CD14-positive monocyte (primary cell): ENCODE data around the gene IL1RL2. TPM values are rescaled to one million over a fixed set of nuclear protein-coding genes. Genes with fewer than 3 reads are reported as not detected.
A peak's percentile ranks its signal among the peaks of the same experiment; 100 is the strongest.

ENCODE experiments used
- DNase-seq, 3 donors: peaks; one replicate each; pipeline ENCODE4 v3.0.0-alpha.2; 2011 to 2022
- H2AFZ ChIP-seq: 2 replicates; pipeline ENCODE4 v1.6.0; 2012; ENCODE audit warnings: mild to moderate bottlenecking, low read depth, low read length, inconsistent platforms; ENCODE audit not compliant: insufficient read depth, poor library complexity, severe bottlenecking
- H3K27ac ChIP-seq, 2 donors: 1 replicate in 1 of 2; 2 replicates in 1 of 2; pipeline ENCODE4 v1.5.1; 2012 to 2013; ENCODE audit warnings: low read length in 2 of 2, control low read depth in 1 of 2, inconsistent platforms in 1 of 2, low read depth in 1 of 2, mild to moderate bottlenecking in 1 of 2
- H3K27me3 ChIP-seq, 2 donors: one replicate each; pipeline versions ENCODE4 v1.6.0 to v1.6.1; 2011 to 2013; ENCODE audit warnings: low read length in 2 of 2; ENCODE audit not compliant: control insufficient read depth in 2 of 2, insufficient read depth in 2 of 2
- H3K36me3 ChIP-seq, 2 donors: replicated peaks in 1 of 2; 1 replicate in 1 of 2; 2 replicates in 1 of 2; pipeline versions ENCODE4 v1.5.1 to v1.6.1; 2012 to 2013; ENCODE audit warnings: low read length in 2 of 2, control low read depth in 1 of 2, inconsistent platforms in 1 of 2, mild to moderate bottlenecking in 1 of 2; ENCODE audit not compliant: insufficient read depth in 2 of 2, control insufficient read depth in 1 of 2
- H3K4me1 ChIP-seq, 2 donors: 1 replicate in 1 of 2; 2 replicates in 1 of 2; pipeline versions ENCODE4 v1.5.1 to v1.6.1; 2012 to 2013; ENCODE audit warnings: low read length in 2 of 2, control low read depth in 1 of 2, inconsistent platforms in 1 of 2, mild to moderate bottlenecking in 1 of 2, moderate library complexity in 1 of 2; ENCODE audit not compliant: insufficient read depth in 2 of 2, control insufficient read depth in 1 of 2
- H3K4me2 ChIP-seq: replicated peaks from 2 replicates; pipeline ENCODE3; 2012; ENCODE audit warnings: low read length, moderate library complexity, mild to moderate bottlenecking; ENCODE audit not compliant: poor library complexity, severe bottlenecking; ENCODE audit errors: extremely low read depth
- H3K4me3 ChIP-seq, 3 experiments: fragments of 200-600 bp in 1 of 3; sonication (generic) in 1 of 3; replicated peaks in 1 of 3; 1 replicate in 2 of 3; 2 replicates in 1 of 3; pipeline ENCODE4 v1.5.1; 2011 to 2013; ENCODE audit warnings: low read length in 3 of 3, mild to moderate bottlenecking in 3 of 3, control low read depth in 2 of 3, low read depth in 2 of 3, inconsistent platforms in 1 of 3, moderate library complexity in 1 of 3
- H3K79me2 ChIP-seq: 2 replicates; pipeline ENCODE4 v1.6.0; 2012; ENCODE audit warnings: mild to moderate bottlenecking, control low read depth, inconsistent platforms, low read length, moderate library complexity; ENCODE audit not compliant: insufficient read depth
- H3K9ac ChIP-seq: 2 replicates; pipeline ENCODE4 v1.6.0; 2017; ENCODE audit warnings: low read length, mild to moderate bottlenecking; ENCODE audit not compliant: insufficient read depth, poor library complexity, severe bottlenecking
- H3K9me3 ChIP-seq, 2 donors: replicated peaks in 1 of 2; 1 replicate in 1 of 2; 2 replicates in 1 of 2; pipeline versions ENCODE4 v1.5.1 to v1.6.1; 2012 to 2013; ENCODE audit warnings: low read length in 2 of 2, control low read depth in 1 of 2; ENCODE audit not compliant: control insufficient read depth in 1 of 2, insufficient read depth in 1 of 2
- H4K20me1 ChIP-seq: 2 replicates; pipeline ENCODE4 v1.6.0; 2012; ENCODE audit warnings: mild to moderate bottlenecking, low read length, control low read depth, moderate library complexity; ENCODE audit not compliant: insufficient read depth
- H3K27ac Mint-ChIP-seq, 7 donors: one replicate each; pipeline ENCODE4 v1.8.0; 2020; ENCODE audit warnings: mild to moderate bottlenecking in 7 of 7, mixed read lengths in 7 of 7, moderate library complexity in 6 of 7, inconsistent platforms in 2 of 7
- H3K27me3 Mint-ChIP-seq, 3 donors: one replicate each; pipeline ENCODE4 v1.8.0; 2021 to 2022; ENCODE audit warnings: low read depth in 3 of 3, mild to moderate bottlenecking in 3 of 3, mixed read lengths in 3 of 3, moderate library complexity in 3 of 3, inconsistent platforms in 1 of 3
- H3K36me3 Mint-ChIP-seq, 2 donors: one replicate each; pipeline ENCODE4 v1.8.0; 2020; ENCODE audit warnings: mixed read lengths in 2 of 2, inconsistent platforms in 1 of 2, mild to moderate bottlenecking in 1 of 2
- H3K4me1 Mint-ChIP-seq: one replicate; pipeline ENCODE4 v1.8.0; 2020; ENCODE audit warnings: mild to moderate bottlenecking, mixed read lengths
- H3K4me3 Mint-ChIP-seq, 2 donors: one replicate each; pipeline ENCODE4 v1.8.0; 2020; ENCODE audit warnings: mild to moderate bottlenecking in 2 of 2, mixed read lengths in 2 of 2, moderate library complexity in 1 of 2
- H3K9me3 Mint-ChIP-seq, 7 donors: one replicate each; pipeline ENCODE4 v1.8.0; 2020 to 2022; ENCODE audit warnings: mixed read lengths in 7 of 7, mild to moderate bottlenecking in 6 of 7, moderate library complexity in 6 of 7, inconsistent platforms in 2 of 7
- WGBS: methylation state at CpG from one replicate; pipeline ENCODE4 v1.1.5; 2013; ENCODE audit warnings: missing lambda C conversion rate; ENCODE audit not compliant: insufficient coverage; 5-methylcytosine and 5-hydroxymethylcytosine counted together
- intact Hi-C, 2 donors: fragments of 100-400 bp; cut with micrococcal nuclease; formaldehyde crosslinking; loops; one replicate each; pipeline versions ENCODE4 v1.15.0 to v1.15.1; 2023
- polyA plus RNA-seq, 3 donors: library from polyadenylated mRNA; depleted of rRNA in 1 of 3; unstranded in 2 of 3; stranded (reverse) in 1 of 3; fragments of 300-500 nt in 2 of 3; fragments of >200 nt in 1 of 3; fragmentation: Illumina TruSeq in 2 of 3; gene quantifications; 1 replicate in 2 of 3; 2 replicates in 1 of 3; pipeline ENCODE4 v1.2.3, GENCODE V29; 2012 to 2021
- TF ChIP-seq, protein P1 (sequence below): fragments of 200-600 bp; IDR thresholded peaks from one replicate; pipeline ENCODE4 v1.8.0; 2022; ENCODE audit warnings: antibody characterized with exemption, mild to moderate bottlenecking

Gene IL1RL2
- polyA plus RNA-seq, 3 donors, result 0.07 to 1.5 TPM; not detected in 1

DNA sequence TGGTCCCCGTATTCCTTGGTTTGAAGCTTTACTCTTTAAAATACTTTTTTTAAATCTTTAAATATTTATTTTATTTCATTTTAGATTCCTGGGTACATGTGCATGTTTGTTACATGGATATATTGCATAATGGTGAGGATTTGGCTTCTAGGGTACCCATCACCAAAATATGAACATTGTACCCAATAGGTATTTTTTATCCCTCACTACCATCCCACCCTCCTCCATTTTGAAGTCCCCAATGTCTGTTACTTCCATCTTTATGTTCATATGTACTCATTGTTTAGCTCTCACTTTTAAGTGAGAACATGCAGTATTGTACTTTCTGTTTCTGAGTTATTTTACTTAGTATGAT is 65.0 kb downstream of the IL1RL2 start:
- Histone ChIP-seq H3K4me3 (peak overlapping the region in 1 of 3 experiments; percentile 71), H3K4me1 (peaks cover 9 to 13% of the 10 kb centered on the region in 2 donors), H3K9me3 (no peaks in the 10 kb centered on the region), H4K20me1 (no peaks in the 10 kb centered on the region), H3K79me2 (no peaks in the 10 kb centered on the region), H3K36me3 (no peaks in the 10 kb centered on the region), H3K9ac (no peak overlapping the region), H3K27me3 (peaks cover 17 to 39% of the 10 kb centered on the region in 2 donors), H3K27ac (no peak overlapping the region), H3K4me2 (peak overlapping the region; percentile 78), H2AFZ (no peak overlapping the region)
- H3K36me3 Mint-ChIP-seq, result peaks cover 0 to 2% of the 10 kb centered on the region in 2 donors
- TF ChIP-seq, protein P1, sequence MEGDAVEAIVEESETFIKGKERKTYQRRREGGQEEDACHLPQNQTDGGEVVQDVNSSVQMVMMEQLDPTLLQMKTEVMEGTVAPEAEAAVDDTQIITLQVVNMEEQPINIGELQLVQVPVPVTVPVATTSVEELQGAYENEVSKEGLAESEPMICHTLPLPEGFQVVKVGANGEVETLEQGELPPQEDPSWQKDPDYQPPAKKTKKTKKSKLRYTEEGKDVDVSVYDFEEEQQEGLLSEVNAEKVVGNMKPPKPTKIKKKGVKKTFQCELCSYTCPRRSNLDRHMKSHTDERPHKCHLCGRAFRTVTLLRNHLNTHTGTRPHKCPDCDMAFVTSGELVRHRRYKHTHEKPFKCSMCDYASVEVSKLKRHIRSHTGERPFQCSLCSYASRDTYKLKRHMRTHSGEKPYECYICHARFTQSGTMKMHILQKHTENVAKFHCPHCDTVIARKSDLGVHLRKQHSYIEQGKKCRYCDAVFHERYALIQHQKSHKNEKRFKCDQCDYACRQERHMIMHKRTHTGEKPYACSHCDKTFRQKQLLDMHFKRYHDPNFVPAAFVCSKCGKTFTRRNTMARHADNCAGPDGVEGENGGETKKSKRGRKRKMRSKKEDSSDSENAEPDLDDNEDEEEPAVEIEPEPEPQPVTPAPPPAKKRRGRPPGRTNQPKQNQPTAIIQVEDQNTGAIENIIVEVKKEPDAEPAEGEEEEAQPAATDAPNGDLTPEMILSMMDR, result peak; percentile 69
- peaks cover 15% of the 10 kb centered on the region for H3K4me1 Mint-ChIP-seq
- peak overlapping the region in 1 of 2 donors; percentile 11 for H3K4me3 Mint-ChIP-seq
- no peak overlapping the region for H3K27ac Mint-ChIP-seq
- WGBS, result no CpG with 5 or more reads among the region's 1 CpG
- peaks cover 40 to 51% (median 46%) of the 10 kb centered on the region in 3 donors for H3K27me3 Mint-ChIP-seq
- no peak for DNase-seq
- peaks cover 0 to 7% (median 0%) of the 10 kb centered on the region in 7 donors for H3K9me3 Mint-ChIP-seq
- intact Hi-C loops, result loop anchor here (5.0 to 10.0 kb wide), 4 partner anchors 63 to 195 kb away; partner anchors contain the start of genes IL18R1 (in 1 of the 2) and IL1RL1 (in 1 of the 2)

DNA sequence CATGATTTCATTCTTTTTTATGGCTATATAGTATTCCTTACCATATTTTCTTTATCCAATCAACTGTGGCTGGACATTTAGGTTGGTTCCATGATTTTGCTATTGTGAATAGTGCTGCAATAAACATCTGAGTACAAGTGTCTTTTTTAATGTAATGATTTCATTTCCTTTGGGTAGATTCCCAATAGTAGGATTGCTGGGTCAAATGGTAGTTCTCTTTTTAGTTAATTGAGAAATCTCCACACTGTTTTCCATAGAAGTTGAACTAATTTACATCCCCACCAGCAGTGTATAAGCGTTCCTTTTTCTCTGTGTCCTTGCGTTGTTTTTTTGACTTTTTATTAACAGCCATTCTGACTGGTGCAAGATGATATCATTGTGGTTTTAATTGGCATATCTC is 65.4 kb downstream of the IL1RL2 start:
- Histone ChIP-seq H3K4me1 (peaks cover 9 to 13% of the 10 kb centered on the region in 2 donors), H4K20me1 (no peaks in the 10 kb centered on the region), H3K79me2 (no peaks in the 10 kb centered on the region), H3K36me3 (no peaks in the 10 kb centered on the region), H3K9ac (no peak overlapping the region), H3K27ac (no peak overlapping the region), H3K9me3 (no peaks in the 10 kb centered on the region), H3K27me3 (peaks cover 17 to 39% of the 10 kb centered on the region in 2 donors), H3K4me2 (no peak overlapping the region), H2AFZ (no peak overlapping the region), H3K4me3 (no peak overlapping the region)
- peaks cover 36 to 50% (median 49%) of the 10 kb centered on the region in 3 donors for H3K27me3 Mint-ChIP-seq
- no peak overlapping the region for H3K27ac Mint-ChIP-seq
- H3K36me3 Mint-ChIP-seq, result peaks cover 0 to 2% of the 10 kb centered on the region in 2 donors
- no peak for DNase-seq
- peaks cover 15% of the 10 kb centered on the region for H3K4me1 Mint-ChIP-seq
- no CpG with 5 or more reads among the region's 2 CpGs for WGBS
- peaks cover 0 to 7% (median 0%) of the 10 kb centered on the region in 7 donors for H3K9me3 Mint-ChIP-seq
- H3K4me3 Mint-ChIP-seq, result peak overlapping the region in 1 of 2 donors; percentile 67
- intact Hi-C loops, result loop anchor here (5.0 to 10.0 kb wide), 4 partner anchors 63 to 195 kb away; partner anchors contain the start of genes IL18R1 (in 1 of the 2) and IL1RL1 (in 1 of the 2)
- TF ChIP-seq, protein P1, result no peak
